Measurements from ENCODE around the gene HLA-DRB5. TPM values are rescaled to one million over a fixed set of nuclear protein-coding genes. Genes with fewer than 3 reads are reported as not detected.
"Not testable (repeated sequence)": the region's sequence is repeated elsewhere in the genome, so short reads cannot be mapped to it uniquely, and the experiment has no call there.

Gene HLA-DRB5
- 0.65 TPM for polyA plus RNA-seq (2013, experiment 1 of 4)
- 0.66 TPM for polyA plus RNA-seq (2013, experiment 2 of 4)
- 0.59 TPM for polyA plus RNA-seq (2013, experiment 3 of 4)
- 0.49 TPM for polyA plus RNA-seq (2013, experiment 4 of 4)

DNA sequence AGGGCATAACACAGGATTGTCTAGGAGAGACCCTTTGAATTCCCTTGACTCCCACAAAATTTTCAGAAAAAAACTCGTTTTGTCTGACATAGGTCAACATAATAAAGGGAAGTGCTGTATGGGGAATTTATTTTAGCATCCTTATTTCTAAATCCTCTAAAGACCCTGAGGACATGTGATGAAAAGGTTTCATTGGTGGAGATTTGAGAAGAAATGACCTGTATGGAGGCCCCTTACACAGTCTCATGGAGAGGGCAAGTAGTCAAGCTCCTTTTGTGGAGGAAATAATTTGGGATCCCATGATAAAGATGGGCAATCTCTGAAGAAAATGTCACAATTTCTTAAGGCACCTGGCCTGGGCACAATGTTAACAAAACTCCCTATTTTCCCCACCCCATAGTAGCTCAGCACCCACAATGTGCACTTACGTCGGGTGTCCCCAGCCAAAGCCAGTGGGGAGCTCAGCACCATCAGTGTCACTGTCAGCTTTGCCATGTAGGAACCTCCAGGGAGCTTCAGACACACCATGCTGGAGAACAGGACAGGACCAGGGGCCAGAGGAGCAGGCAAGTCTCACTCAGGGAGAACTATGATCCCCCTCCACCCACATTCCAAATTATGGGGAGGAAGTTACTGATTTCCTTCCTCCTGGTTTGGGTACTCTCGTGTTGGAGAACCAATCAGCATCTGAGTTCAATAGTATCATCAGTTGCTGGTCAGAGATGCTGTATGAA, at the start of gene HLA-DRB5:
TSS of gene HLA-DRB5 (minus strand) at position 591 of the 734 bp plus-strand sequence. CDS start at position 528, 63 bp downstream.
- Histone ChIP-seq H3K9me3 (ENCODE audit: control insufficient read depth, low read length) (no peaks in the 10 kb centered on the region), H3K27ac (ENCODE audit: insufficient read depth, low read depth, low read length, poor library complexity, severe bottlenecking) (no peak within 1 kb of the TSS), H3K4me1 (ENCODE audit: control insufficient read depth, insufficient read depth, low read length) (no peaks in the 10 kb centered on the region), H3K4me3 (ENCODE audit: insufficient read depth, low read depth, low read length) (no peak within 1 kb of the TSS), H3K36me3 (ENCODE audit: control insufficient read depth, insufficient read depth, low read length) (no peaks in the 10 kb centered on the region), H3K27me3 (ENCODE audit: control insufficient read depth, insufficient read depth, low read length, poor library complexity, severe bottlenecking) (no peaks in the 10 kb centered on the region)
- 69 to 76% methylated on average over 3 to 4 of the region's 4 CpGs for WGBS, 2 experiments

DNA sequence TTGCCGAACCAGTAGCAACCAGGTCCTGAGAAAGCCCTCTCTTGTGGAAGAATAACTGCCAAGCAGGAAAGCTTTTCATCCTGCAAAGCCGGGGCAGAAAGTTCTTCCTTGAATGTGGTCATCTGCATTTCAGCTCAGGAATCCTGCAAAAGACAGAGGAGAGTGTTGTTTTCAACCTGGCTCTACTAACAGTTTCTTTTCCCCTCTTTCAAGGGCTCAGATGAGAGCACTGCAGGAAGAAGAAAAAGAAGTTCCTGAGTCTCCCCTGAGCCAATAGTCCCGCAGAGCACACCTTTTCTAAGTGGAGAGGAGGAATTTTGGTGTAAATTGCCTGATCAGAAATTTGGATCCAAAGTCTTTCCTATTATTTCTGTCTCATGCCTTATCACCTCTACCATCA, 48.9 kb upstream of the HLA-DRB5 start:
- H3K27ac ChIP-seq (ENCODE audit: insufficient read depth, low read depth, low read length, poor library complexity, severe bottlenecking) = no peak overlapping the region
- no peaks in the 10 kb centered on the region for H3K27me3 ChIP-seq (ENCODE audit: control insufficient read depth, insufficient read depth, low read length, poor library complexity, severe bottlenecking)
- 64 to 74% methylated on average over 2 to 3 of the region's 3 CpGs for WGBS, 2 experiments
- H3K36me3 ChIP-seq (ENCODE audit: control insufficient read depth, insufficient read depth, low read length) = no peaks in the 10 kb centered on the region
- H3K9me3 ChIP-seq (ENCODE audit: control insufficient read depth, low read length) = no peaks in the 10 kb centered on the region
- no peaks in the 10 kb centered on the region for H3K4me1 ChIP-seq (ENCODE audit: control insufficient read depth, insufficient read depth, low read length)
- H3K4me3 ChIP-seq (ENCODE audit: insufficient read depth, low read depth, low read length) = no peak overlapping the region

DNA sequence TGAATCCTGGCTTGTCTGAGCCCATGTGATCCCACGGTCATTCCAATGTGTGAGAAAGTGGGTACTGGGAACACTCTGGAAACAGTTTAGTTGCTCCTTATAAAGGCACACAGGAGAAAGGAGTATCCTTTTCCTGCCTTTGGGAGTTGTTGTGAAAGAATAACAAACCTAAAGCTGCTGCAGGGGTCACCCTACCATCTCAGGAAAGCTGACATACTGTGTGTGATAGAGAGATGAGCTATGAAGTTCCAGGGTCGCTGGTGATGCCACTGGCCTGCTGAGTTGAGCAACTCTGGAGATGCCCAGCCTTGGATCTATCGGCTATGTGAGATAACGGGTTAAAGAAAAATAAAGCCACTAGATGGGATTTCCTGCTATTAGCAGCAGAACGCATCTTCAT, 47.4 kb upstream of the HLA-DRB5 start:
- H3K4me3 ChIP-seq (ENCODE audit: insufficient read depth, low read depth, low read length); H3K27ac ChIP-seq (ENCODE audit: insufficient read depth, low read depth, low read length, poor library complexity, severe bottlenecking); H3K9me3 ChIP-seq (ENCODE audit: control insufficient read depth, low read length); H3K4me1 ChIP-seq (ENCODE audit: control insufficient read depth, insufficient read depth, low read length); H3K36me3 ChIP-seq (ENCODE audit: control insufficient read depth, insufficient read depth, low read length); H3K27me3 ChIP-seq (ENCODE audit: control insufficient read depth, insufficient read depth, low read length, poor library complexity, severe bottlenecking): not testable (repeated sequence)
- 73 to 78% methylated on average over 5 of the region's 5 CpGs for WGBS, 2 experiments

DNA sequence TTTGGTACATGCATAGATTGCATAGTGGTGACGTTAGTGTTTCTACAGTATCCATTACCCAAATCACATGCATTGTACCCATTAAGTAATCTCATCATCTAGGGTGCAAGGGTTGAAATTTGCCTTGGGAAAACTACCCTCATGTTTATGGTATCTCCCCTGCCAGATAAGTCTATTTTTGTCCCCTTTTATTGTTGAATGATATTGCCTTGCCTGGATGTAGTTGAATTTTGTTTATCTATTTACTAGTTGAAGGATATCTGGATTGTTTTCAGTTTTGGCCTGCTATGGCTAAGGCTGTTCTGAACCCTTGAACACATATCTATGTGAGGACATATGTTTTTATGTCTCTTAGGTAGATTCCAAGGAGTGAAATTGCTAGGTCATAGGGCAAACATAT, 46.2 kb upstream of the HLA-DRB5 start:
- Histone ChIP-seq H3K27me3 (ENCODE audit: control insufficient read depth, insufficient read depth, low read length, poor library complexity, severe bottlenecking) (no peaks in the 10 kb centered on the region), H3K36me3 (ENCODE audit: control insufficient read depth, insufficient read depth, low read length) (no peaks in the 10 kb centered on the region), H3K9me3 (ENCODE audit: control insufficient read depth, low read length) (no peaks in the 10 kb centered on the region), H3K4me1 (ENCODE audit: control insufficient read depth, insufficient read depth, low read length) (no peaks in the 10 kb centered on the region), H3K27ac (ENCODE audit: insufficient read depth, low read depth, low read length, poor library complexity, severe bottlenecking) (no peak overlapping the region), H3K4me3 (ENCODE audit: insufficient read depth, low read depth, low read length) (no peak overlapping the region)
- no CpG with 5 or more reads among the region's 1 CpG for WGBS, 2 experiments

DNA sequence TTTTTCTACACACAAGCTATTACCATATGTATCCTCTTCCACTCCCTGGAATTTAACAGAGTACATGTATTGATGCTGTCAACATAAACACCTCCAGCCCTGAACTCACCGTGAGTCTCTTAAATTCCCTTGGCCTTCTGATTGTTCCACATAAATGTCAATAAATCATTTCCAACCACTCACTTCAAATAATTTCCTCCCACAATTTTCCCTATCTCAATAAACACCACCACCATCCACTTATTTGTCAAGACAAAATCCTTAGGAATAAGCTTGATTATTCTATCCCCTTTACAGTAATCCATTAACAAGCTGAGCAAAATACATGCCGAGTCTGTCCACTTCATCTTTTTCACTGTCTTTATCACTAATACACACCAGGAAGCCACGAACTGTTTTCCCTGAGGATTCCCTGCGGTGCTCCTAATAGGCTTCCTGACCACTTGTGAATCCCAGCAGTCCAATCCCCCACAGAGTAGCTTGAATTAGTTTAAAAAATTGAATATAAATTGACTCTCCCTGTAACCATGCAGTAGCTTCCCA, 40.3 kb upstream of the HLA-DRB5 start:
- H3K4me3 ChIP-seq (ENCODE audit: insufficient read depth, low read depth, low read length) = no peak overlapping the region
- H3K4me1 ChIP-seq (ENCODE audit: control insufficient read depth, insufficient read depth, low read length) = no peaks in the 10 kb centered on the region
- no peaks in the 10 kb centered on the region for H3K9me3 ChIP-seq (ENCODE audit: control insufficient read depth, low read length)
- no peaks in the 10 kb centered on the region for H3K36me3 ChIP-seq (ENCODE audit: control insufficient read depth, insufficient read depth, low read length)
- WGBS, 2 experiments = 60 to 72% methylated on average over 3 of the region's 4 CpGs
- no peaks in the 10 kb centered on the region for H3K27me3 ChIP-seq (ENCODE audit: control insufficient read depth, insufficient read depth, low read length, poor library complexity, severe bottlenecking)
- no peak overlapping the region for H3K27ac ChIP-seq (ENCODE audit: insufficient read depth, low read depth, low read length, poor library complexity, severe bottlenecking)

DNA sequence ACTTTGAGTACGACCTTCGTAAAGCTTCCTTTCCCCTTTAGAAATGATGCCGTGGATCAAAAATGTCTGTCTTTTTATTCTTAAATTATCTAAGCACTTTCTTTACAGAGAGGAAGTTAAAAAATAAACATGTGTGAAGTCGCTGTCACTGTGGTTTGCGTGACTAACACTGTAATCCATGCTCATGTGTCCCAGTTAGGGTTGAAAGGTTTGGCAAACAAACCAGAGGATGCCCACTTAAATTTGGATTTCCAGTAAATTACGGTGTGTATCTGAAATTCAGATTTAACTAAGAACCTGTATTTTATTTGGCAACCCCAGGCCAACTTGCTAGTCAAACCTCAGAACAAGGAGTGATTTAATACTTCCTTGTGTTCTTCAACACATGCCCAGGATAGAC, 38.5 kb upstream of the HLA-DRB5 start:
- Histone ChIP-seq H3K27ac (ENCODE audit: insufficient read depth, low read depth, low read length, poor library complexity, severe bottlenecking) (no peak overlapping the region), H3K4me3 (ENCODE audit: insufficient read depth, low read depth, low read length) (no peak overlapping the region), H3K9me3 (ENCODE audit: control insufficient read depth, low read length) (no peaks in the 10 kb centered on the region), H3K4me1 (ENCODE audit: control insufficient read depth, insufficient read depth, low read length) (no peaks in the 10 kb centered on the region), H3K36me3 (ENCODE audit: control insufficient read depth, insufficient read depth, low read length) (no peaks in the 10 kb centered on the region), H3K27me3 (ENCODE audit: control insufficient read depth, insufficient read depth, low read length, poor library complexity, severe bottlenecking) (no peaks in the 10 kb centered on the region)
- WGBS, 2 experiments = 93 to 100% methylated on average over 5 of the region's 6 CpGs

DNA sequence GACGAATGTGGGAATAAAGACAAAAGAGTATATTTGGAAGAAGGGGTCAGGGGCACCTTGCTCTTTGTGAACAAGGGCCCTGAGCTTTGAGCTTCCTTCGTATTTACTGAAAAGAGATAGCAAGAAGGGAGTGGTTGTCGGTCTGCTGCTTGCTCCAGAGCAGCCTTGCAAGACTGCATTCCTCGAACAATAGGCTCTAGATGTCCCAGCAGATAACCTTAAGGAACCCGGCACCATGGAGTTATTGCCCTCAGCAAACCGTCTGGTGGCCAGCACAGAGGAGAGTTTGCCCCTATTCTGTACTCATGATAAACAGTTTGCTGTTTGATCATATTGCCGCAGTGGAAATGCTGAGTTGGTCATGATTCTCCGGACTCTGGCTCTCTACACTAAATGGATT, 36.9 kb upstream of the HLA-DRB5 start:
- no peaks in the 10 kb centered on the region for H3K27me3 ChIP-seq (ENCODE audit: control insufficient read depth, insufficient read depth, low read length, poor library complexity, severe bottlenecking)
- no peak overlapping the region for H3K27ac ChIP-seq (ENCODE audit: insufficient read depth, low read depth, low read length, poor library complexity, severe bottlenecking)
- no peaks in the 10 kb centered on the region for H3K4me1 ChIP-seq (ENCODE audit: control insufficient read depth, insufficient read depth, low read length)
- H3K36me3 ChIP-seq (ENCODE audit: control insufficient read depth, insufficient read depth, low read length) = no peaks in the 10 kb centered on the region
- H3K4me3 ChIP-seq (ENCODE audit: insufficient read depth, low read depth, low read length) = no peak overlapping the region
- WGBS, 2 experiments = 91 to 95% methylated on average over 6 to 8 of the region's 8 CpGs
- no peaks in the 10 kb centered on the region for H3K9me3 ChIP-seq (ENCODE audit: control insufficient read depth, low read length)

DNA sequence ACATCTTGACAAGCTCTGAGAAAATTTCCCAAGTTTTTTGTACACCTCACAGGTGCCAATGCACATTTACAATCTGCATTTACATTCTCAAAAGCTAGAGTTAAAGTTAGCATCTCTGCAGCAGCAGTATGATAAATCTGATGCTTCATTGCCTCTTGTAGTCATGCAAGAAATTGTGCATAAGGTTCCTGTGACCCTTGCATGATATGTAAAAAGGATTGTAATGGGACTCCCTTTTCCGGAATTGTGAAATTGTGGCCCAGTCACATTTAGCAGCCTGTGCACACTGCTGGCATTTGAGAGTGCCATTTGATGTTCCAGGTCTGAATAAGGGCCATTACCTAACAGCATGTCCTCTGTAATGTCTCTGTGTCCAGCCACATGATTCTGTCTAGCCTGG, 35.4 kb upstream of the HLA-DRB5 start:
- Histone ChIP-seq H3K4me1 (ENCODE audit: control insufficient read depth, insufficient read depth, low read length) (no peaks in the 10 kb centered on the region), H3K9me3 (ENCODE audit: control insufficient read depth, low read length) (no peaks in the 10 kb centered on the region), H3K27ac (ENCODE audit: insufficient read depth, low read depth, low read length, poor library complexity, severe bottlenecking) (no peak overlapping the region), H3K4me3 (ENCODE audit: insufficient read depth, low read depth, low read length) (no peak overlapping the region), H3K36me3 (ENCODE audit: control insufficient read depth, insufficient read depth, low read length) (no peaks in the 10 kb centered on the region), H3K27me3 (ENCODE audit: control insufficient read depth, insufficient read depth, low read length, poor library complexity, severe bottlenecking) (no peaks in the 10 kb centered on the region)
- 92 to 100% methylated on average over 1 of the region's 1 CpG for WGBS, 2 experiments

DNA sequence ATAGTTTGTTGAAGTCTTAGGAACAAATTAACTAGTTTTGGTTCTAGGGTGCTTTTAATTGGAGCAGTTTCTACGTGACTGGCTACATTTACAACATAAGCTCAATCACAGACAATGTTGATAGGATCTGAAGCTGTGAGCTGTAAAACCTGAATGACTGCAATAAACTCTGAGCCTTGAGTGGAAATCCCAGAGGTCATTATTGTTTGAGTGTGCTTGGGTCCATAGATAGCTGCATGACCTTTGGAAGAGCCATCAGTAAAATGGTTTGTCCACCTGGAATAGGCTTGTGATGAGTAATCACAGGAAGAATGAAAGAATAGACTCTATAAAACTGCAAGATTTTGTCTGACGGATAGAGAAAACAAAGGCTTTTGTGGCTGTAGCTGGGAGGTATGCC, 32.9 kb upstream of the HLA-DRB5 start:
- Histone ChIP-seq H3K4me1 (ENCODE audit: control insufficient read depth, insufficient read depth, low read length) (no peaks in the 10 kb centered on the region), H3K27me3 (ENCODE audit: control insufficient read depth, insufficient read depth, low read length, poor library complexity, severe bottlenecking) (no peaks in the 10 kb centered on the region), H3K27ac (ENCODE audit: insufficient read depth, low read depth, low read length, poor library complexity, severe bottlenecking) (no peak overlapping the region), H3K36me3 (ENCODE audit: control insufficient read depth, insufficient read depth, low read length) (no peaks in the 10 kb centered on the region), H3K4me3 (ENCODE audit: insufficient read depth, low read depth, low read length) (no peak overlapping the region), H3K9me3 (ENCODE audit: control insufficient read depth, low read length) (no peaks in the 10 kb centered on the region)
- 77 to 78% methylated on average over 1 to 2 of the region's 2 CpGs for WGBS, 2 experiments

DNA sequence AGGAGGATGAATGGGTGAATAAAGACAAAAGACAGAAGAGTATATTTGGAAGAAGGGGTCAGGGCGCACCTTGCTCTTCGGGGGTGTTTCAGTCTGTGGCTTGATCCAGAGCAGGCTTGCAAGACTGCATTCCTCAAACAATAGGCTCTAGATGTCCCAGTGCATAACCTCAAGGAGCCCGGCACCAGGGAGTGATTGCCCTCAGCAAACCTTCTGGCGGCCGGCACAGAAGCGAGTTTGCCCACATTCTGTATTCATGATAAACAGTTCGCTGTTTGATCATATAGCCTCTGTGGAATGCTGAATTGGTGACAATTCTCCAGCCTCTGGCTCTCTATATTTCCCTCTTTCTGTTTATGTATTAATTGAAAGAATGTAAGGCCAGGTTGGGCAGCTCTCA, 29.7 kb upstream of the HLA-DRB5 start:
- Histone ChIP-seq H3K4me3 (ENCODE audit: insufficient read depth, low read depth, low read length) (no peak overlapping the region), H3K9me3 (ENCODE audit: control insufficient read depth, low read length) (no peaks in the 10 kb centered on the region), H3K36me3 (ENCODE audit: control insufficient read depth, insufficient read depth, low read length) (no peaks in the 10 kb centered on the region), H3K27ac (ENCODE audit: insufficient read depth, low read depth, low read length, poor library complexity, severe bottlenecking) (no peak overlapping the region), H3K4me1 (ENCODE audit: control insufficient read depth, insufficient read depth, low read length) (no peaks in the 10 kb centered on the region), H3K27me3 (ENCODE audit: control insufficient read depth, insufficient read depth, low read length, poor library complexity, severe bottlenecking) (no peaks in the 10 kb centered on the region)
- WGBS, 2 experiments = 89 to 95% methylated on average over 7 of the region's 7 CpGs

Data from ectodermal cell (in vitro differentiated cells).